ENCODE measurements around the gene SNAPC2.
"Not testable (repeated sequence)": the region's sequence is repeated elsewhere in the genome, so short reads cannot be mapped to it uniquely, and the experiment has no call there.

Gene SNAPC2

GRCh38 chr19:7908742-7909461 lies 11.2 kb upstream of the SNAPC2 start:
- no peak for DNase-seq (ENCODE audit: low read depth)

- DNase-seq (ENCODE audit: low read depth) = no peak
Observed at GRCh38 chr19:7909471-7910067, 10.6 kb upstream of the SNAPC2 start.

GRCh38 chr19:7910321-7911161 lies 9.6 kb upstream of the SNAPC2 start:
- DNase-seq (ENCODE audit: low read depth) = no peak

GRCh38 chr19:7911508-7912143 lies 8.5 kb upstream of the SNAPC2 start:
- DNase-seq (ENCODE audit: low read depth) = no peak

GRCh38 chr19:7912144-7912696 lies 7.9 kb upstream of the SNAPC2 start:
- DNase-seq (ENCODE audit: low read depth) = no peak

- no peak for DNase-seq (ENCODE audit: low read depth)
Observed at GRCh38 chr19:7912697-7913564, 7.2 kb upstream of the SNAPC2 start.

GRCh38 chr19:7913652-7914051 lies 6.5 kb upstream of the SNAPC2 start:
- no peak for DNase-seq (ENCODE audit: low read depth)

GRCh38 chr19:7914099-7914498 lies 6.0 kb upstream of the SNAPC2 start:
- no peak for DNase-seq (ENCODE audit: low read depth)

- no peak for DNase-seq (ENCODE audit: low read depth)
Observed at GRCh38 chr19:7914598-7915045, 5.5 kb upstream of the SNAPC2 start, which contains the start of gene TGFBR3L. Gene TGFBR3L (plus strand): TSS chr19:7914830.

- no peak for DNase-seq (ENCODE audit: low read depth)
Observed at GRCh38 chr19:7915250-7916102, 4.7 kb upstream of the SNAPC2 start.

GRCh38 chr19:7916103-7916954 lies 3.8 kb upstream of the SNAPC2 start:
- DNase-seq (ENCODE audit: low read depth) = no peak

GRCh38 chr19:7916955-7917266 lies 3.2 kb upstream of the SNAPC2 start:
- no peak for DNase-seq (ENCODE audit: low read depth)

GRCh38 chr19:7917267-7918061 lies 2.7 kb upstream of the SNAPC2 start:
- no peak for DNase-seq (ENCODE audit: low read depth)

- DNase-seq (ENCODE audit: low read depth) = not testable (repeated sequence)
Observed at GRCh38 chr19:7918062-7918614, 2.0 kb upstream of the SNAPC2 start.

- no peak for DNase-seq (ENCODE audit: low read depth)
Observed at GRCh38 chr19:7918615-7919421, 1.3 kb upstream of the SNAPC2 start.

GRCh38 chr19:7920519-7921301 lies 572 bp downstream of the SNAPC2 start:
- peak; percentile 99 for DNase-seq (ENCODE audit: low read depth)

Data from stimulated activated CD8-positive, alpha-beta memory T cell treated with anti-CD3 and anti-CD28 coated beads, Interleukin-15, amount 100 ng/mL, for 24 hours (primary cell).